ENCODE results near the gene EXO1.

The EXO1 gene

DNA sequence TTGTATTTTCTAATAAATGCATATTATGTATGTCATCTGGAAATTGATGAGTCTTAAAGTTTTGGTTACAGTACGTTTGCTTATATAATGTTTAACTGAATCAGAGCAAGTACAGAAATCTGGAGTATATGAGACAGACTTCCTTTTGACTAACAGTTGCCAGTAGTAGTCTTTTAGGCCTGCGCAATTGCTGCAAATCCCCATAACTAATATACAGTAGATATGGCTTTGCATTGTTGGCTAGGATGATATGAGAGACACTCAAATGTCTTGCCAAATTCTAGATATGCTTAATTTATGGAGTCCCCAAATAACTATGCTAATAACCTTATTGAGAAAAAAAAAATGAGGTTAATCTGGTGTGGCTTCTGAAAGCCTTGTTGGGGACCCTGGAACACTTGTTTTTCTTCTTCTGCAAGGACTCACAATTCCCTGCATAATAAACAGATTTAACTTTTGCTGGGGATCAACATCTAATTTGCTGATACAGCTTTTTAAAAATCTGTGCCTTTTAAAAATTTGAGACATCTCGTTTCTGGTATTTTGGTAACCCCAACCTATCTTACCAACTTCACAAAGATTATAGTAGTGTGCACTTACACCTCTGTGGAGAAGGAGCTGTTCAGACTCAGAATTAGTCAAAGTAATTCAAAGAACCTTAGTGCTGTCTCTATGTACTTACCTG, 22.9 kb downstream of the EXO1 start:
- TF ChIP-seq, protein P1, sequence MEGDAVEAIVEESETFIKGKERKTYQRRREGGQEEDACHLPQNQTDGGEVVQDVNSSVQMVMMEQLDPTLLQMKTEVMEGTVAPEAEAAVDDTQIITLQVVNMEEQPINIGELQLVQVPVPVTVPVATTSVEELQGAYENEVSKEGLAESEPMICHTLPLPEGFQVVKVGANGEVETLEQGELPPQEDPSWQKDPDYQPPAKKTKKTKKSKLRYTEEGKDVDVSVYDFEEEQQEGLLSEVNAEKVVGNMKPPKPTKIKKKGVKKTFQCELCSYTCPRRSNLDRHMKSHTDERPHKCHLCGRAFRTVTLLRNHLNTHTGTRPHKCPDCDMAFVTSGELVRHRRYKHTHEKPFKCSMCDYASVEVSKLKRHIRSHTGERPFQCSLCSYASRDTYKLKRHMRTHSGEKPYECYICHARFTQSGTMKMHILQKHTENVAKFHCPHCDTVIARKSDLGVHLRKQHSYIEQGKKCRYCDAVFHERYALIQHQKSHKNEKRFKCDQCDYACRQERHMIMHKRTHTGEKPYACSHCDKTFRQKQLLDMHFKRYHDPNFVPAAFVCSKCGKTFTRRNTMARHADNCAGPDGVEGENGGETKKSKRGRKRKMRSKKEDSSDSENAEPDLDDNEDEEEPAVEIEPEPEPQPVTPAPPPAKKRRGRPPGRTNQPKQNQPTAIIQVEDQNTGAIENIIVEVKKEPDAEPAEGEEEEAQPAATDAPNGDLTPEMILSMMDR (IDR thresholded peaks at IDR 0.05; ENCODE audit: control insufficient read depth, insufficient read depth, low read depth, low read length, missing control alignments) = no peak
- no peak overlapping the region for H3K4me3 ChIP-seq (ENCODE audit: control insufficient read depth, low read depth, low read length)
- no peak for DNase-seq (ENCODE audit: low read depth)

DNA sequence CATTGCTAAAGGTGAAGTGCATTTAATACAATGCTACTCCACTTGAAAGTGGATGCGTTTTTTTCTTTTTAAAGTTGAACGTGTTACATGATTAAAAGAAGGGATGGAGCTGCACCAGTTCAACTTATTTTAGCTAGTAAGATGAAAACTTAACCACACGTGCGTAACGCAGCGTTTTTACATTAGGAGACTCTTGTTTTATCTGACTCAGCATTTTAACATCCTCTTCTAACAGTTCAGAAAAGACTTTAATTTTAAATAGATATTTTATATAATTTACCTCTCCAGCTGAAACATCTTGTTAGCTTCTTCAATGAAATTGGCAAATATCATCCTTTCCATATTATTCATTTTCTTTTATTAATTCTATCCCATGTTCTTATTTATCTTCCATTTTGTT, 33.4 kb downstream of the EXO1 start:
- DNase-seq (ENCODE audit: low read depth) = no peak
- no peak overlapping the region for H3K4me3 ChIP-seq (ENCODE audit: control insufficient read depth, low read depth, low read length)
- TF ChIP-seq, protein P1 (IDR thresholded peaks at IDR 0.05; ENCODE audit: control insufficient read depth, insufficient read depth, low read depth, low read length, missing control alignments) = no peak

DNA sequence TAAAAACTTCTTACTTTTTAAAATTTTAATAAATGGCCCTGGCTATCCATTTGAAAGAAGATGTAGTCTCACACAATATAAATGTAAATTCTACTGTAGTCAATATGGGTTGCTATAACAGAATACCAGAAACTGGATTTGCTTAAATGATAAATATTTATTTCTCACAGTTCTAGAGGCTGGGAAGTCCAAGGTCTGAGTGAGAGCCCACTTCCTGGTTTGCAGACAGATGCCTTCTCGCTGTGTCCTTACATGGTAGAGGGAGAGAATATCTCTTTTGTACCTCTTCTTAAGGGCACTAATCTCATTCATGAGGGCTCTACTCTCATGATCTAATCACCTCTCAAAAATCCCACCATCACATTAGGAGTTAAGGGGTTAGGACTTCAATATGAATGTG, 35.2 kb downstream of the EXO1 start:
- DNase-seq (ENCODE audit: low read depth) = no peak
- TF ChIP-seq, protein P1 (IDR thresholded peaks at IDR 0.05; ENCODE audit: control insufficient read depth, insufficient read depth, low read depth, low read length, missing control alignments) = no peak
- H3K4me3 ChIP-seq (ENCODE audit: control insufficient read depth, low read depth, low read length) = no peak overlapping the region

DNA sequence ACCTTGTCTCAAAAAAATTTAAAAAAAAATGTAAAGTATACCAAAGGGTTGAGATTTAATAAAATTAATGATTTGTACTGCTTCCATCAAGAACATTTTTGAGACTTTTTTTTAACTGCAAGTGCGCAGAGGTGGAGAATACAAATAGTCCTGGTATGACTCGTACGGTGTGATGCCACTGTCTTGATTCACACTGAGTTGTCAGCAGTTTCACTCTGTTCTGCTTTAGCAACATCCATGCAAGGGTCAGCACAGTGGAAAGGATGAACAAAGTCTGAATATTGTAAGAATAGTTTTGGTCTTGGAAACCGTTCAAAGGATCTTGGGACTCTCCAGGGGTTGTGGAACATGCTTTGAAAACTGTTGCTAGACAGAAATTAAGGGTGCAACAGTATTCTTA, 40.2 kb downstream of the EXO1 start:
- TF ChIP-seq, protein P1 (IDR thresholded peaks at IDR 0.05; ENCODE audit: control insufficient read depth, insufficient read depth, low read depth, low read length, missing control alignments) = no peak
- no peak for DNase-seq (ENCODE audit: low read depth)

DNA sequence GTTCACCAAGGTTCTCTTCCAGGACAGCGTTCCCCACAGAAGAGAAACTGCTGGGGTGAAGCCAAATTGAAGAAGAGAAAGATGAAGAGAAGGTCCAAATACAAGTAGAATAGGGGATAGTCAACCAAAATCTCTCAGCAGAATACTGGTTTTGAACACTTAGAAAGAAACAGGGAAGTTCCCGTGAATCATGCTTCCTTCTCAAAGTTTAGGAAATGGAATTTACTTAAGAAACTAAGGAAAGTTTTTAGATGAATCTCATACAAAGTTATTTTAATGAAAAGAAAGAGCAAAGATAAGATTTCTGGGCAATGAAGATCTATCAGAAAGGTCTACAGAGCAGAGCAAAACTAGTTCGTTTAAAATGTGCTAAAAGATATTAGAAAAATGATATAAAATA, 43.3 kb downstream of the EXO1 start:
- DNase-seq (ENCODE audit: low read depth) = no peak
- no peak overlapping the region for H3K4me3 ChIP-seq (ENCODE audit: control insufficient read depth, low read depth, low read length)
- TF ChIP-seq, protein P1 (IDR thresholded peaks at IDR 0.05; ENCODE audit: control insufficient read depth, insufficient read depth, low read depth, low read length, missing control alignments) = no peak

More for the DNA sequence above, 40.2 kb downstream of the EXO1 start:
- H3K4me3 ChIP-seq (ENCODE audit: control insufficient read depth, low read depth, low read length) = no peak overlapping the region

DNA sequence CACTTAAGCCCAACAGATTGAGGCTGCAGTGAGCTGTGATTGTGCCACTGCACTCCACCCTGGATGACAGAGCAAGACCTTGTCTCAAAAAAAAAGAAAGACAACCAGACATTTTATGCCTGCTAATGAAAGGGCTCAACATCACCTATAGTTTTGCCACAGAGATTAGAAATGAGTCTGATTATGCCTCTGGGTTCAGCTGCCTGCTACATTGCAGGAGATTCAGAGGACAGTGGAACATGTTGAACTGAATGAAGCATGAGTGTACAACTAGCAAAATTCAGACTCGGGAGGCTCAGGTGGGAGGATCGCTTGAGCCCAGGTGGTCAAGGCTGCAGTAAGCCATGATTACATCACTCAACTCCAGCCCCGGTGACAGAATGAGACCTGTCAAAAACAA, 46.0 kb downstream of the EXO1 start:
- no peak for DNase-seq (ENCODE audit: low read depth)
- TF ChIP-seq, protein P1 (IDR thresholded peaks at IDR 0.05; ENCODE audit: control insufficient read depth, insufficient read depth, low read depth, low read length, missing control alignments) = no peak
- H3K4me3 ChIP-seq (ENCODE audit: control insufficient read depth, low read depth, low read length) = no peak overlapping the region
